Measurements from ENCODE around the gene UNC80. TPM values are rescaled to one million over a fixed set of nuclear protein-coding genes. Genes with fewer than 3 reads are reported as not detected.

Gene UNC80
- polyA plus RNA-seq, 3 donors = 1.4 to 2.1 (median 2.0) TPM

DNA sequence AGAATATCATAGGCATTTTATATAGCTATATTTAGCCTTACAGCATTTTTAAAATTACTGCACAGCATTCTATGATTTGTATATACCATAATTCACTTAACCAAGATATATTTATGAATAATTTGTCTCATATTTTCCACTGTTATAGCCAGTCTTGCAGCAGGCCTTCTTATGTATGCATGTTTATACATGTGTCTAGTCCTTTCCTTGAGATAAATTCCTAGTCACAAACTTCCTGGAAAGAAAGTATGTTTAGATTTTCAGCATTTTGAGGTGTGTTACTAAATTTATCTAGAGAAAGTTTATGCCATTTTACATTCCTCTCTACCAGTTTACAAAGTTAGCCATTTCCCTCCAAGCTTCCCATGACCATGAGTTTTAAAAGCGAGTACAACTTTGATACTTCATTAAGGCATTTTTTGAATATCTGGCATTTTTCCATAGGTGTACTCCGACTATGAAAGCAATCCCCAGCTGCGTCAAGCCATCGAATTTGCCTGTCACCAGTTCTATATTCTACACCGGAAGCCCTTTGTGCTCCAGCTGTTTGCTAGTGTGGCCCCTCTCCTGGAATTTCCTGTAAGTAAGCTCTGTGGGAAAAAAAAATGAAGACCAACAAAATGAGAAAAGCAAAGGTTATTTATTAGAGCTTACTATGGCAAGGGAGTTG is 171.4 kb downstream of the UNC80 start:
- no peak for DNase-seq (ENCODE audit: extremely low read depth in 1 of 11, low read depth in 9 of 11, low spot score in 4 of 11)

- no peak for DNase-seq (ENCODE audit: extremely low read depth in 1 of 11, low read depth in 9 of 11, low spot score in 4 of 11)
These were observed 172.1 kb downstream of the UNC80 start for GRCh38 chr2:209943776-209944175.

- no peak for DNase-seq (ENCODE audit: extremely low read depth in 1 of 11, low read depth in 9 of 11, low spot score in 4 of 11)
These were observed 174.9 kb downstream of the UNC80 start for GRCh38 chr2:209946539-209946938.

DNA sequence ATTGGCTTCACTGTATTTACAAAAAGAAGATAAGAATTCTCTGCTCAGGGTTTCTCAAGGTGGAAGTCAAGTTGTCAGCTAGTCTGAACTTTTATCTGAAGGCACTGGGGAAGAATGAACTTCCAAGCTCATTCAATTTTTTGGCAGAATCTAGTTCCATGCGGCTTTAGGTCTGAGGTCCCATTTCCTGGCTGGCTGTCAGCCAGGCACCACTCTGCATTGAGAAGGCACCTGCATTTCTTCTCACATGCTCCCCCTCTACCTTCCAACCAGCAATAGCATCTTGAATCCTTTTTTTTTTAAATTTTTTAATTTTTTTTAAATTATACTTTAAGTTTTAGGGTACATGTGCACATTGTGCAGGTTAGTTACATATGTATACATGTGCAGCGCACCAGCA is 184.6 kb downstream of the UNC80 start:
- no peak for DNase-seq (ENCODE audit: extremely low read depth in 1 of 11, low read depth in 9 of 11, low spot score in 4 of 11)

- DNase-seq (ENCODE audit: extremely low read depth in 1 of 11, low read depth in 9 of 11, low spot score in 4 of 11) = no peak
These were observed 186.4 kb downstream of the UNC80 start for GRCh38 chr2:209958016-209958415.

- no peak for DNase-seq (ENCODE audit: extremely low read depth in 1 of 11, low read depth in 9 of 11, low spot score in 4 of 11)
These were observed 188.4 kb downstream of the UNC80 start for GRCh38 chr2:209960045-209960444.

DNA sequence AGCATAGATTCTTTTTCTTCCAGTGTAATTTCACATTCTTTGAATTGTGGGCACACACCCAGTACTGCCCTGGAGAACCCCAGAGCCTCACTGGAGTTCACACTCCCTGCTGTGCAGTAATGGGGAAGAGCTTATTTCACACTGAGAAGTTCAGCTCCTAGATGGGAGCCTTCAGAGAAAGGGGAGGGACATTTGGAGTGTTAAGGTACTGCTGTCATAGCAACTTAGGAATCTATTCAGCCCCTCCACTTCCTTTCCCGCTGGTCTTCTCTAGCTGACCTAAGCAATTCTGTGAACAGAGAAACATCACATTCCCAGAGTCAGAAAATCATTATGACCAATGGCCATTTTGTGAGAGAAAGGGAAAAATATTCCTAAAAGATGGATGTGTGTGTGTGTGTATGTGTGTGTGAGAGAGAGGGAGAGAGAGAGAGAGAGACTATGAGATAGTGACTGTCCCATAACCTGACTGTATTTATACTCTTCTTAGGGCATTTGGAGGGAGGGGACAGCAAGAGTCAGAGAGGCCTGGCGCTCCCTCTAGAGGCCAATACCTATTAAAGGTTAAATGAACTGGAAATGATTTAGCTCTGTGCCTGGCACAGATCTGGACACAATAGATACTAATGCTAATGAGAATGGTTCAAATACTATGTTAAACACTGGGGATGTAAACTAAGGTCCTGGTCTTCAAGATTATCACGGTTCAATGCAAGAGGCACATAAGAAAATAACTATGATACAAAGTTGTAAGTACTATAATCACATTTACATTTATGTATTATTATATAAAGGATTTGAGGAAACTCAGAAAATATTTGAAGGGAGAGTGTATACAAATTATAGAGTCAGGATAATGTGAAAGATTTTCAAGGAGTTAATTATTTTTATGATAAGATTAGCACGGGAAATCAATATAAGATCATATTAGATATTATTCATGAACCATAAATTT is 189.3 kb downstream of the UNC80 start:
- peak in 5 of 11 donors; percentile 25 to 60 (median 31) for DNase-seq (ENCODE audit: extremely low read depth in 1 of 11, low read depth in 9 of 11, low spot score in 4 of 11)

- no peak for DNase-seq (ENCODE audit: extremely low read depth in 1 of 11, low read depth in 9 of 11, low spot score in 4 of 11)
These were observed 194.1 kb downstream of the UNC80 start for GRCh38 chr2:209965723-209966122.

- no peak for DNase-seq (ENCODE audit: extremely low read depth in 1 of 11, low read depth in 9 of 11, low spot score in 4 of 11)
These were observed 198.1 kb downstream of the UNC80 start for GRCh38 chr2:209969692-209970091.

GRCh38 chr2:209970271-209970670 is 198.6 kb downstream of the UNC80 start:
- DNase-seq (ENCODE audit: extremely low read depth in 1 of 11, low read depth in 9 of 11, low spot score in 4 of 11) = no peak

- no peak for DNase-seq (ENCODE audit: extremely low read depth in 1 of 11, low read depth in 9 of 11, low spot score in 4 of 11)
These were observed 199.1 kb downstream of the UNC80 start for GRCh38 chr2:209970711-209971110.

- no peak for DNase-seq (ENCODE audit: extremely low read depth in 1 of 11, low read depth in 9 of 11, low spot score in 4 of 11)
These were observed 201.7 kb downstream of the UNC80 start for GRCh38 chr2:209973328-209973727.

DNA sequence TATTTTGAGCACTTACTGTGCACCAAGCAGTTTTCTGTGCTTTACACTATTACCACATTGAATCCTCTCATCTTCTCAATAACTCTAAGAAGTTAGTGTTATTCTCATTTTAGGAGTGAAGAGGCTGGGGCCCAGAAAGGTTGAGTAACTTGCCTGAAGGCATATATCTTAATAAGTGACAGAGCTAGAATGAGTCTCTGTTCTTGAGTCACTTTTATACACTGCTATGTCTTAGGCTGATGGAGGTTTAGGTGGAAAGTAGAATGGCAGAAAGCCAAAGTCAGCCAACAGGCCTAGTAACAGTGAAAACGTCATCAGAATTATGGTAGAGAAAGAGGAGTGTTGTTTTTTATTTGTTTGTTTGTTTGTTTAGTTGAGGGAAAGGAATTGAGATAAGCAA is 202.9 kb downstream of the UNC80 start:
- DNase-seq (ENCODE audit: extremely low read depth in 1 of 11, low read depth in 9 of 11, low spot score in 4 of 11) = no peak

DNA sequence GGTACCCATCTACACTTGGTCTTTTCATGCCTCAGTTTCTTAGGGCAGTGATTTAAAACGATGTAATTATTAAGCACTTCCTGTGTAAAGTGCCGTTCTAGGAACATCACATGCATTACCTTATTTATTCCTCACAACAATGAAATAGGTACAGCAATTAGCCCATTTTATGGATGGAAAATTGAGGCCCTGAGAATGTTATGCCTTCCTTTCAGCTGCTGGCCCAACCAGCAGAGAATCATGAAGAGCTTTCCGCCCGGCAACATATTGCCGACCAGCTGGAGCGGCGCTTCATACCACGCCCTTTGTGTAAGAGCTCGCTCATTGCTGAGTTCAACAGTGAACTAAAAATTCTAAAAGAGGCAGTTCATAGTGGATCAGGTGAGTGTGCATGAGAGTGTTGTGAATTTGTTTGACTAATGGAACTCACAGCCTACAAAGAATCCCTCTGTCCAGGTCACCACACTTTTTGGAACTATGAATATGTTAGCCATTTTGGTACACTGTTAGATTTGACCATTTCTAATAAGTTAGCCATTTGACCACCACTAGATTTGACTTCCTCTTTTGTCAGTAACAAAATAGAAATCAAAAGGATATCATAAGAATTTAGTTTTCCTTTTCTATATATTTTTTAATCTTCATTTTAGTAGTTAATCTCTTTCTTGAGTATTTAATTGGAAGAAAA is 205.2 kb downstream of the UNC80 start:
- DNase-seq (ENCODE audit: extremely low read depth in 1 of 11, low read depth in 9 of 11, low spot score in 4 of 11) = no peak

DNA sequence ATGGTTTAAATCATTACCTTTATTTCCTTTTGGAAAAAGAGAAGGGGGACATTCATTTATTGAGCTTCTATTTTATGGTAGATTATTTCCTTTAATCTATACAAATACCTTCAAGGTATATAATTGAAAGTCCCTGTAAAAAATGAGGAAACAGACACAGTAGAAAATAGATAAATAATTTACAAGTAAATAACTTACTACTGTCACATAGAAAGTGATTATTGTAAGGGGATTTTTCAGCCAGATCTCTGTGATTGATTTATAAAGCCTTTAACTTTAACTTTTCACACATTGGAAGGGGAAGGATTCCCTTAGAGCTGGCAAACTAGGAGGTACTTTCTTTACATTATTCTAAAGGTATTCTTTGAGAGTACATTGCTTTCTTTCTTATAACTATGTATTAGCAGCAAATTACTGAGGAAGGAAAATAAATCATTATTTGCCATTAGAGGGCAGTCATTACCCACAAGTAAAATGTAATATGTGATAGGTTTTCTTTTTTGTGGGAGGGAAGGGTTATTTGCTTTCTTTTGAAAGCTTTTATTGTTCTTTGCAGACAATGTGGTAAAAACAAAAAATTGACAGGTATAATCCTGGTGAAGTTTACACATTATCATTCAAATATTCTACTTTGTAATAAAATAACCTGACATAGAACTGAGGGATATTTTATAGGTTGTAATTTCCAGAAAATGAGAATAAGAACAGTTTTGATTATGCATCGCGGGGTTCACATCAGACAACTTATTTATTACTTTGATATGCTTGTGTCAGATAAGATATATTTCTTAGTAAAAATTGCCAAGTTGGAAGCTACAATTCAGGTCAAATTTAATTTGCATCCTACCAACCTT is 206.0 kb downstream of the UNC80 start:
- peak in 4 of 11 donors; percentile 10 to 24 (median 17) for DNase-seq (ENCODE audit: extremely low read depth in 1 of 11, low read depth in 9 of 11, low spot score in 4 of 11)

DNA sequence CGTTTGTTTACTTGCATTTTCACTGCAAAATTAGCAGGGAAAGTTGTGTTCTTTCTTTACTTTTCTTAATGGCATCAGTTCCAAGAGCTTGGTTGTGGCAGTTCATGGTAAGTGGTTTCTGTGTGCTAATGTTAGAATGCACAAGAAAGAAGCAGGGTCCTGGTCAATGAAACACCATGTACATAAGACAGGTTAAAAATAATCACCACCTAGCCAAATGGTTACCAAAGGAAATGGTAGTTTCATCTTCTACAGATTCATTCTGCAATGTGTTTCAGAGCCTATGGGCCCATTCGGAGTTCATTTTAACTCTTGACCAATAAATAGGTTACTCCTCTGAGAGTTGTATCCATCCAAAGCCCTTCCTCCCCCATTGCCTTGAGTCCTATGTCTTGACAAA is 212.7 kb downstream of the UNC80 start:
- DNase-seq (ENCODE audit: extremely low read depth in 1 of 11, low read depth in 9 of 11, low spot score in 4 of 11) = no peak

GRCh38 chr2:209985874-209986273 is 214.2 kb downstream of the UNC80 start:
- DNase-seq (ENCODE audit: extremely low read depth in 1 of 11, low read depth in 9 of 11, low spot score in 4 of 11) = no peak

- no peak for DNase-seq (ENCODE audit: extremely low read depth in 1 of 11, low read depth in 9 of 11, low spot score in 4 of 11)
These were observed 214.8 kb downstream of the UNC80 start for GRCh38 chr2:209986415-209986814.

- DNase-seq (ENCODE audit: extremely low read depth in 1 of 11, low read depth in 9 of 11, low spot score in 4 of 11) = no peak
These were observed 216.4 kb downstream of the UNC80 start for GRCh38 chr2:209988010-209988409.

All from renal cortex interstitium (tissue), 11 donors.